GM15510 (cell line): ENCODE data around the gene CLDN7.

Source experiments
- POLR2A ChIP-seq: IDR thresholded peaks from 3 replicates; pipeline ENCODE4 v1.6.1; 2011; ENCODE audit warnings: borderline replicate concordance; ENCODE audit not compliant: insufficient read length; ENCODE audit errors: extremely low read depth

The CLDN7 gene

GRCh38 chr17:7215136-7215638, 47.1 kb downstream of the CLDN7 start:
- no peak for TF ChIP-seq POLR2A

GRCh38 chr17:7214300-7215135, 47.8 kb downstream of the CLDN7 start:
- no peak for TF ChIP-seq POLR2A

- TF ChIP-seq POLR2A: no peak
These were observed 48.4 kb downstream of the CLDN7 start for GRCh38 chr17:7213895-7214299.

- no peak for TF ChIP-seq POLR2A
These were observed 50.6 kb downstream of the CLDN7 start for GRCh38 chr17:7211491-7212273.
